NCI-H128 (cell line): ENCODE results near the gene RNF223.

Experiments used
- DNase-seq: peaks from one replicate; lab custom pipeline; 2025; ENCODE audit not compliant: unreplicated experiment; lab: John Stamatoyannopoulos, UW

The RNF223 gene

GRCh38 chr1:1047407-1047806, 26.7 kb downstream of the RNF223 start:
- no peak for DNase-seq

DNA sequence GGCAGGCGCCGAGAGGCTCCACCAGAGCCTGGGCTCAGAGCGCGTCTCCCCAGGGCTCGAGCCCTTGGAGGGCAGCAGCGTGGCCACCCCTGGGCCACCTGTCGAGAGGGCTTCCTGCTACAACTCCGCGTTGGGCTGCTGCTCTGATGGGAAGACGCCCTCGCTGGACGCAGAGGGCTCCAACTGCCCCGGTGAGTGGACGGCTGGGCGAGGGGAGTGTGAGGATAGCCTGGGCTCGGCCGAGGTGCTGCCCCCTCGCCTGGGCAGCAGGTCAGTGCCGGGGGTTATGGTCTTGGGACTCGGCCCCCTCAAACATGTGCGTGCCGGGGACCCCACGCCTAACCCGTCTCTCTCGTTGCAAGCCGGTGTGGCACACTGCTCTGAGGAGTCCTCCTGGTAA, 27.3 kb downstream of the RNF223 start:
- no peak for DNase-seq

DNA sequence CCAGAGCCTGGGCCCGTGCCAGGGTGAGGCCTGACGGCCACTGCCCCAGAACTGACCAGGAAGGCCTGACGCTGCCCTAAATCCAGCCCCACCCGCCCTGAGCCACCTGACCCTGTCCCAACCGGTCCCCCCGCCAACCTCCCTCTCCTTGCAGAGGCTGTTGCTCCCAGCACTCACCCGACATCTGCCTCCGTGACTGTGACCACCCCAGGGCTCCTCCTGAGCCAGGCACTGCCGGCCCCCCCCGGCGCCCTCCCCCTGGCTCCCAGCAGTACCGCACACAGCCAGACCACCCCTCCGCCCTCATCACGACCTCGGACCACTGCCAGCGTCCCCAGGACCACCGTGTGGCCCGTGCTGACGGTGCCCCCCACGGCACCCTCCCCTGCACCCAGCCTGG, 27.9 kb downstream of the RNF223 start:
- no peak for DNase-seq

DNA sequence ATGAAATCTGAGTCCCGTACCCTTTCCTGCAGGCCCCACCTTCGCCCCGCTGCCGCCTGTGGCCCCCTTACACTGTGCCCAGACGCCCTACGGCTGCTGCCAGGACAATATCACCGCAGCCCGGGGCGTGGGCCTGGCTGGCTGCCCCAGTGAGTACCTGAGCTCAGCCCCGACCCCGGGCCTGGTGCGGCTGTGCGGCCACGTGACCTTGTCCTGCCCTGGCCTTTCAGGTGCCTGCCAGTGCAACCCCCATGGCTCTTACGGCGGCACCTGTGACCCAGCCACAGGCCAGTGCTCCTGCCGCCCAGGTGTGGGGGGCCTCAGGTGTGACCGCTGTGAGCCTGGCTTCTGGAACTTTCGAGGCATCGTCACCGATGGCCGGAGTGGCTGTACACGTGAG, 29.0 kb downstream of the RNF223 start:
- DNase-seq = no peak

- no peak for DNase-seq
Measured at GRCh38 chr1:1044455-1045078, 29.5 kb downstream of the RNF223 start.

DNA sequence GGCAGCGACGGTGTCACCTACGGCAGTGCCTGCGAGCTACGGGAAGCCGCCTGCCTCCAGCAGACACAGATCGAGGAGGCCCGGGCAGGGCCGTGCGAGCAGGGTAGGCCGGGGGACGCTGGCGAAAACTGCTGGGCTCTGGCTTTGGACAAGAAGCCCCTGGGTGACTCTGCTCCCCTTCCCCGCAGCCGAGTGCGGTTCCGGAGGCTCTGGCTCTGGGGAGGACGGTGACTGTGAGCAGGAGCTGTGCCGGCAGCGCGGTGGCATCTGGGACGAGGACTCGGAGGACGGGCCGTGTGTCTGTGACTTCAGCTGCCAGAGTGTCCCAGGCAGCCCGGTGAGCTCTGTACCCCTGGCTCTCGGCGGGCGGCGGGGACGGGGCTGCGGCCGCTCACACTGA, 30.2 kb downstream of the RNF223 start:
- no peak for DNase-seq

DNA sequence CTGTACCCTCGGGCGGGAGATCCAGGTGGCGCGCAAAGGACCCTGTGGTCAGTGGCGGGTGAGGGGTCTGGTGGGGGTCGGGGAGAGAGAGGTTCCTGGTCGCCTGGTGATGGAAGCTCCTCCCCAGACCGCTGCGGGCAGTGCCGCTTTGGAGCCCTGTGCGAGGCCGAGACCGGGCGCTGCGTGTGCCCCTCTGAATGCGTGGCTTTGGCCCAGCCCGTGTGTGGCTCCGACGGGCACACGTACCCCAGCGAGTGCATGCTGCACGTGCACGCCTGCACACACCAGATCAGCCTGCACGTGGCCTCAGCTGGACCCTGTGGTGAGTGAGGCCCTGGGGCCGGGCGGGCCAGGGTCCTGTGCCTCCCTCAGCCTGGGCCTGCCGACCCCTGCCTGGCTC, 30.7 kb downstream of the RNF223 start:
- DNase-seq = no peak

- DNase-seq = no peak
Measured at GRCh38 chr1:1042835-1043234, 31.3 kb downstream of the RNF223 start.

- no peak for DNase-seq
Measured at GRCh38 chr1:1041873-1042272, 32.2 kb downstream of the RNF223 start.

- DNase-seq = no peak
Measured at GRCh38 chr1:1041092-1041523, 33.0 kb downstream of the RNF223 start.

DNA sequence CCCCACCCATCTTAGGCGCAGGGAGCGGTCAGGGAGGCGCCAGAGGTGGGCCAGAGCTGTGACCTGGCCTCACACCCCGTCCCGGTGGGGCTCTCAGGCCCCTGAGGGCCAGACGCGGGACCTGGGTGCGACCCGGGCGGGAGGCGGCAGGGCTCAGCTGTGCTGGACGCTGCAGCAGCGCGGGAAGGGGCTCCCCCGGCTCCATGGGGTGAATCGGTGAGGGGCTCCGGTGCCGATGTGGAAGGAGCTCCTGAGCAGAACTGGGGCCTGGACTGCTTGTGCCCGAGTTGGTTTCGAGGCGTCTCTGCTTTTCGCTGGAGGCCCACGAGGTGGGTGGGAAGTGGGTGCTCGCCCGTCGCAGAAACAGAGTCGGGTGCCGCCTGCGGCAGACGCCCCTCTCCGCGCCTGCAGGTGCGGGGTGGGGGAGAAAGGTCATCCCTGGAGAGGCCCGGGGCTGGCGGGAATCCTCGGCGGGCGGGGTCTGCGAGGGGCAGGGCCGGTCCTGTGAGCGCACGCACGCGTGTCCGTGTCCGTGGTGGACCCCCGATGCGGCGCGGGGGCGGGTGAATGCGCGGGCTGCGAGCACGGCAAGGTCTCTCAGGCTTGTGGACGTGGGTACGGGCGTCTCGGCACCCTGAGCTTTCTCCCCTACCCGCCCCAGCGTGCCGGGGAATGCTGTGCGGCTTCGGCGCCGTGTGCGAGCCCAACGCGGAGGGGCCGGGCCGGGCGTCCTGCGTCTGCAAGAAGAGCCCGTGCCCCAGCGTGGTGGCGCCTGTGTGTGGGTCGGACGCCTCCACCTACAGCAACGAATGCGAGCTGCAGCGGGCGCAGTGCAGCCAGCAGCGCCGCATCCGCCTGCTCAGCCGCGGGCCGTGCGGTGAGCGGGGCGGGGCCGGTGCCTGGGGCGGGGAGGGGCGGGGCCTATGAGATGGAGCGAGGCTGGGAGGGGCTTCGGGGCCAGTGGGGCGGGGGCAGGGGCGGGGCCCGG, 33.8 kb downstream of the RNF223 start:
- no peak for DNase-seq

GRCh38 chr1:1039145-1039910, 34.8 kb downstream of the RNF223 start:
- no peak for DNase-seq

DNA sequence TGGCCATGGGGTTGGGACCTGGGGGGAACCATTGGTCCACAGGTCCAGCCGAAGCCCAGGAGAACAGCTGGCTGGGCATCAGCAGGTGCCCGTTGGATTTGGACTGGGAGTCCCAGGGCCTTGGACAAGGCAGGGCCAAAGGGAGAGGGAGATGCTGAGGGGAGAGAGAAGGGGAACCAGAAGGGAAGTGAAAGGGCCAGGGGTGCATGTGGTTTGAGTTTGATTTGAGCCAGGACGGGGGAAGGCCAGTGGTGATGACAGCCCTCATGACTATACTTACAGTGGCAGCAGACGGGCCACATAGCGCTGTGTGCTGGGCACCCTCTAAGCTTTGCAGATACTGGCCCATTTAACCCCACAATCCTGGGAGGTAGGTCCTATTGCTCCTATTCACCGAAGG, 35.4 kb downstream of the RNF223 start:
- no peak for DNase-seq

DNA sequence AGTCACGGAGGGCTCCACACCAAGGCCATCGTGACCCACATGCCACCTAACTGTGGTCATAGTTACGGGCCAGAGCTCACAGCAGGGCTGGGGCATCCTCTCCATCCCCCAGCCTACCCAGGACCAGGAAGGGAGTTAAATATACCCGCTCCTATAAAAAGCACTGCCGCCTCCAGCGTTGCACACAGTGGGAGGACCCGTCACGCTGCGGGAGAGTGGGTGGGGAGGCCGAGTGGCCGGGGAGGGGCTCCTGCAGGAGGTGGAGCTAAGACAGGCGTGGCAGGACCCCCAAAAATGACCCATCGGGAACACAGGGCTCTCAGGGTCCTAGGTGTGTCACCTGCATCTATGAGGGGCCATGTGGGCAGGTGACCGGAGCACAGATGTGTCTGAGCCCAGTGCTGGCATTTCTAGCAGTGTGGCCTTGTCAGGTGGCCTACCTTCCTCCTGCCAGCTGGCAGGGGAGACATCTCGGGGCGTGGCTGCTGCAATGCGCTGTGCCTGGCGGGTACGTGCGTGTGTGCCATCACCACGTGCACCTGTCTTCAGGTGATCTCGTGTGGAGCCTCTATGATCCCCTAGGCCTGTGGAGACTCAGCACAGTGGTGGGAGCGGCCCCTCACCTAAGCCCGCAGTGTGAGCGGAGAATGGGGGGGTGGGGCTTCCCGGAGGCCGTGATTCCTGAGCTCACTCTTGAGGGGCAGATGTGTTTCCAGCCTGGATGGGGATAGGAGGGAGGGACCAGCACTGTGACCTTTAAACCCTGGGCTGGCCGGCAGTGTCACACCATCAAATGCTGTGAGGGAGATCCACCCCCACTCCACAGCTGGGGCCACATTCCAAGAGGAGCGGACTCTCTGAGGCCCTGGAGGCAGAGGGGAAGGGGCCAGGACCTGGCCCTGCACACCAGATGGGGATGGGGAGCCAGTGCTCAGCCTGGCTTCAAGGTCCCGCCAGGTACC, 36.5 kb downstream of the RNF223 start:
- no peak for DNase-seq

DNA sequence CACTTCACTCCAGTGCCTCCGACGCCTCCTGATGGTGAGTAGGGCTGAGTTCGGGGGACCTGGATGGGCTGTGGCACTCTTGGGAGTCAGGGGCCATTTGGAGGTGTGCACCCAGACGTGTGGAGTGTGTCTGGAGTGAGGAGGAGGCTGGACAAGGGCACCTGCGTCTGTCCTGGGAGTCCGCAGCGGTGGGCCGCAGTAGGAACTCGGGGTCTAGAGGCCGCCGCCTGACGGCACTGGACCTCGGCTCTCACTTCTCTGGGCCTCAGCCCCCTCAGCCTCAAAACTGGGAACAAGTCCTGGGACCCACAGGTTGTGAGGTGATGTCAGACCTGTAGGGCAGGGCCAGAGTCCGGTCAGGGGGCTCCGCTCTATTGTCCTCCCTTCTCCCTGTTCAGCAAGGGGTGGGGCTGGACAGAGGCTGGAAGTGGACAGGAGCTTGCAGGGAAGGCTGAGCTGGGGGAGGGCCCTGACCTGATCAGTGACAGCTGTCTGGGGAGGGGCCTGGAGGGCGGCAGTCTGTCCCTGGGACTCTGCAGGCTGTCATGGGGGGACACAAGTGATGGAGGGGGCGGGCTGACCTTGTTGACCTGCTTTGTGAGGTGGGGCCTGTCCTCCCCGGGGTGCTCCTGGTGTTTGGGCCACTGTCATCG, 38.7 kb downstream of the RNF223 start:
- no peak for DNase-seq

GRCh38 chr1:1034439-1034781, 39.7 kb downstream of the RNF223 start:
- DNase-seq = no peak

- no peak for DNase-seq
Measured at GRCh38 chr1:1033731-1034438, 40.2 kb downstream of the RNF223 start.

DNA sequence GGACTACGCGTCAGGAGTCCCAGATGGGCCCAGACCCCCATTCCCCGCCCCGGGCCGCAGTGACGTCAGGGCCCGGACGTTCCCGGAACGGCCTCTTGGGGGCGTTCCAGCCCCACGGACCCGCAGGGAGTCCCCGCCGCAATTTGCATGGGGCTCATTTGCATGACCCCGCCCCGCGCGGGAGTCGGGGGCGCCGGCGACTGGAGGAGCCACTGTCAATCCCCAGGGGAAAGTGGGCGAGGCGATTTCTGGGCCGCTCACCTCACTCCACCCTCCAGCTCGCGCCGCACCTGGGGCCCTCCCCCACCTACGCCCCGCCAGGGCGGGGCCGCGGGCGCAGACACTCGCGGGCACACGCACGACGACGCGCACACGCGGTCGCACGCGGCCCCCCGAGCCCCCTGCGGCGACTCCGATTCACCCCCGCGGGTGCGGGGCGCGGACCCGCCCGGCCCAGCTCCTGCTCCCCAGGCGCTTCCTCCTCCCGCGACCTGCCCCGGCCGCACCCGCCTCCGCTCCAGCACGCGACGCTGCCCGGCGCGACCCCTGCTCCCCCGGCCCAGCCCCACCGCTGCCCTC, 41.0 kb downstream of the RNF223 start:
- peak; percentile 90 for DNase-seq

GRCh38 chr1:1032424-1032823, 41.7 kb downstream of the RNF223 start:
- DNase-seq = no peak
